H1 (cell line): Measurements from ENCODE around the gene KLRD1. TPM values are rescaled to one million over a fixed set of nuclear protein-coding genes. Genes with fewer than 3 reads are reported as not detected.

Experiments
- CTCF ChIA-PET: fragments of 300-600 bp; sonication (Branson Sonifier 250); formaldehyde crosslinking; loops from one replicate; lab custom pipeline; 2021; ENCODE audit not compliant: partially characterized antibody; lab: Charles Lee
- POLR2A ChIA-PET: fragments of 300-600 bp; sonication (Branson Sonifier 250); formaldehyde crosslinking; loops from one replicate; lab custom pipeline; 2021; ENCODE audit warnings: inconsistent platforms; ENCODE audit not compliant: partially characterized antibody; lab: Charles Lee
- DNase-seq, 2 experiments: peaks; one replicate each; pipeline versions ENCODE4 v3.0.0 to v3.0.0-alpha.2; 2010 to 2022; ENCODE audit warnings: low spot score in 2 of 2, low read depth in 1 of 2, mixed read lengths in 1 of 2
- FAIRE-seq: peaks from 2 replicates; lab custom pipeline; 2011; peaks lifted over from hg19 to GRCh38; lab: Jason Lieb, UNC
- H2AFZ ChIP-seq: 2 replicates; pipeline ENCODE4 v1.8.1; 2012; ENCODE audit warnings: low read length, inconsistent platforms
- H2AK5ac ChIP-seq: 2 replicates; pipeline ENCODE4 v1.6.1; 2013; ENCODE audit warnings: low read depth, low read length
- H2BK120ac ChIP-seq: replicated peaks from 2 replicates; pipeline ENCODE3; 2013; ENCODE audit warnings: low read depth, low read length, inconsistent platforms
- H2BK12ac ChIP-seq: 2 replicates; pipeline ENCODE4 v1.6.1; 2013; ENCODE audit warnings: low read depth, low read length
- H2BK15ac ChIP-seq: 2 replicates; pipeline ENCODE4 v1.6.1; 2013; ENCODE audit warnings: low read length
- H2BK20ac ChIP-seq: 2 replicates; pipeline ENCODE4 v1.6.1; 2013; ENCODE audit warnings: low read length
- H2BK5ac ChIP-seq: 2 replicates; pipeline ENCODE4 v1.6.1; 2013; ENCODE audit warnings: low read depth, low read length
- H3K14ac ChIP-seq: 2 replicates; pipeline ENCODE4 v1.6.1; 2013; ENCODE audit warnings: inconsistent platforms; ENCODE audit not compliant: insufficient read length
- H3K18ac ChIP-seq: 2 replicates; pipeline ENCODE4 v1.6.1; 2013; ENCODE audit warnings: low read length; ENCODE audit errors: extremely low read depth
- H3K23ac ChIP-seq: 2 replicates; pipeline ENCODE4 v1.6.1; 2013; ENCODE audit warnings: inconsistent platforms; ENCODE audit not compliant: insufficient read length
- H3K23me2 ChIP-seq: 2 replicates; pipeline ENCODE4 v1.6.1; 2013; ENCODE audit warnings: low read depth, low read length
- H3K27ac ChIP-seq: 2 replicates; pipeline ENCODE4 v1.6.1; 2011; ENCODE audit warnings: low read depth, low read length, inconsistent platforms
- H3K27me3 ChIP-seq, 4 experiments: replicated peaks in 1 of 4; 1 replicate in 1 of 4; 2 replicates in 3 of 4; pipeline versions ENCODE4 v1.6.1 to v1.8.1; 2011 to 2013; ENCODE audit warnings: low read length in 3 of 4, mild to moderate bottlenecking in 3 of 4, inconsistent platforms in 2 of 4, mixed read lengths in 2 of 4, moderate library complexity in 1 of 4; ENCODE audit not compliant: control insufficient read depth in 3 of 4, insufficient read depth in 3 of 4; ENCODE audit errors: extremely low read depth in 1 of 4
- H3K36me3 ChIP-seq, 4 experiments: 2 replicates each; pipeline versions ENCODE4 v1.6.1 to v1.8.1; 2011 to 2013; ENCODE audit warnings: mild to moderate bottlenecking in 4 of 4, low read length in 3 of 4, moderate library complexity in 2 of 4, control low read depth in 1 of 4, inconsistent platforms in 1 of 4; ENCODE audit not compliant: insufficient read depth in 4 of 4, control insufficient read depth in 2 of 4
- H3K4ac ChIP-seq: replicated peaks from 2 replicates; pipeline ENCODE3; 2013; ENCODE audit warnings: low read length, low read depth, mixed read lengths, inconsistent platforms; ENCODE audit not compliant: insufficient read length
- H3K4me1 ChIP-seq, 4 experiments: replicated peaks in 1 of 4; 1 replicate in 1 of 4; 2 replicates in 3 of 4; pipeline versions ENCODE4 v1.6.1 to v1.8.1; 2011 to 2013; ENCODE audit warnings: low read length in 3 of 4, inconsistent platforms in 2 of 4, mixed read lengths in 1 of 4; ENCODE audit not compliant: insufficient read depth in 4 of 4, control insufficient read depth in 3 of 4
- H3K4me2 ChIP-seq, 2 experiments: 2 replicates each; pipeline versions ENCODE4 v1.6.1 to v1.8.1; 2011 to 2013; ENCODE audit warnings: low read depth in 2 of 2, low read length in 2 of 2, control low read depth in 1 of 2, inconsistent platforms in 1 of 2, mild to moderate bottlenecking in 1 of 2; ENCODE audit not compliant: insufficient read depth in 1 of 2
- H3K4me3 ChIP-seq, 4 experiments: fragments of 200-600, 300-600 bp in 1 of 4; sonication (generic), shearing (Covaris generic), sonication (Bioruptor Twin) in 1 of 4; 2 replicates each; pipeline versions ENCODE4 v1.5.1 to v1.8.1; 2011 to 2016; ENCODE audit warnings: low read length in 4 of 4, low read depth in 3 of 4, control low read depth in 2 of 4, inconsistent platforms in 2 of 4, mild to moderate bottlenecking in 2 of 4, mixed read lengths in 1 of 4, moderate library complexity in 1 of 4; ENCODE audit not compliant: insufficient read depth in 2 of 4; ENCODE audit errors: extremely low read depth in 1 of 4
- H3K56ac ChIP-seq: replicated peaks from 2 replicates; pipeline ENCODE3; 2013; ENCODE audit warnings: low read depth, mild to moderate bottlenecking, mixed read lengths, low read length, inconsistent platforms; ENCODE audit not compliant: insufficient read length
- H3K79me1 ChIP-seq: 2 replicates; pipeline ENCODE4 v1.6.1; 2013; ENCODE audit warnings: low read depth, low read length, control low read depth
- H3K79me2 ChIP-seq, 2 experiments: 2 replicates each; pipeline versions ENCODE4 v1.6.1 to v1.8.1; 2012 to 2013; ENCODE audit warnings: low read length in 2 of 2, mild to moderate bottlenecking in 2 of 2, inconsistent platforms in 1 of 2; ENCODE audit not compliant: insufficient read depth in 2 of 2, control insufficient read depth in 1 of 2
- H3K9ac ChIP-seq, 4 experiments: replicated peaks in 1 of 4; 1 replicate in 1 of 4; 2 replicates in 3 of 4; pipeline versions ENCODE4 v1.6.1 to v1.8.1; 2011 to 2013; ENCODE audit warnings: low read depth in 3 of 4, low read length in 3 of 4, control low read depth in 2 of 4, mild to moderate bottlenecking in 2 of 4, moderate library complexity in 2 of 4, inconsistent platforms in 1 of 4; ENCODE audit errors: extremely low read depth in 1 of 4
- H3K9me3 ChIP-seq, 2 experiments: 2 replicates each; pipeline versions ENCODE4 v1.6.1 to v1.8.1; 2012 to 2013; ENCODE audit warnings: mild to moderate bottlenecking in 2 of 2, moderate library complexity in 2 of 2, control low read depth in 1 of 2, inconsistent platforms in 1 of 2, low read depth in 1 of 2, low read length in 1 of 2, mixed read lengths in 1 of 2; ENCODE audit not compliant: insufficient read depth in 2 of 2
- H4K20me1 ChIP-seq, 2 experiments: replicated peaks in 1 of 2; 2 replicates each; pipeline versions ENCODE3 to v1.8.1; 2011 to 2013; ENCODE audit warnings: inconsistent platforms in 2 of 2, low read length in 2 of 2, mild to moderate bottlenecking in 1 of 2; ENCODE audit not compliant: insufficient read depth in 2 of 2, control insufficient read depth in 1 of 2
- H4K5ac ChIP-seq: 2 replicates; pipeline ENCODE4 v1.6.1; 2013; ENCODE audit warnings: low read length, low read depth, mixed read lengths, inconsistent platforms; ENCODE audit not compliant: insufficient read length
- H4K8ac ChIP-seq: 2 replicates; pipeline ENCODE4 v1.8.0; 2013; ENCODE audit warnings: mild to moderate bottlenecking, moderate library complexity, low read length, inconsistent platforms; ENCODE audit not compliant: insufficient read depth; ENCODE audit errors: extremely low read depth
- H4K91ac ChIP-seq: replicated peaks from 2 replicates; pipeline ENCODE3; 2013; ENCODE audit warnings: low read length, mixed read lengths, inconsistent platforms; ENCODE audit not compliant: insufficient read length
- ASH2L ChIP-seq: fragments of 200-600, 300-600 bp; sonication (generic); IDR thresholded peaks from one replicate; pipeline ENCODE4 v1.7.1; 2017; ENCODE audit warnings: low read length
- JUN ChIP-seq: IDR thresholded peaks from 2 replicates; pipeline ENCODE4 v1.6.1; 2011; ENCODE audit warnings: low read depth, mild to moderate bottlenecking, improper control_type of control experiment, low read length
- PHF8 ChIP-seq: fragments of 200-600 bp; sonication (generic); conservative IDR thresholded peaks from 2 replicates; pipeline ENCODE4 v1.7.1; 2012; ENCODE audit warnings: low read depth, mild to moderate bottlenecking, inconsistent platforms, low read length, moderate library complexity
- SP4 ChIP-seq: IDR thresholded peaks from 2 replicates; pipeline ENCODE4 v1.6.1; 2012; ENCODE audit warnings: low read length, inconsistent platforms
- TCF12 ChIP-seq: IDR thresholded peaks from 2 replicates; pipeline ENCODE4 v1.6.1; 2011; ENCODE audit warnings: low read depth, mild to moderate bottlenecking, low read length
- WGBS, 2 experiments: shearing (Covaris generic) in 1 of 2; methylation state at CpG; one replicate each; pipeline versions ENCODE4 v1.1.6 to v1.1.7; 2013 to 2015; ENCODE audit warnings: low lambda C conversion rate in 2 of 2, mixed read lengths in 2 of 2, inconsistent platforms in 1 of 2, low coverage in 1 of 2, missing lambda C conversion rate in 1 of 2; ENCODE audit not compliant: insufficient replicate concordance in 2 of 2, insufficient coverage in 1 of 2, insufficient read length in 1 of 2; ENCODE audit errors: extremely low coverage in 1 of 2, missing lambda C conversion rate in 1 of 2; 5-methylcytosine and 5-hydroxymethylcytosine counted together
- polyA plus RNA-seq, 7 experiments: library from polyadenylated mRNA; depleted of rRNA in 3 of 7; stranded (reverse) in 5 of 7; unstranded in 2 of 7; fragments of >200 nt in 5 of 7; fragments of 200-250 nt in 2 of 7; gene quantifications; 1 replicate in 5 of 7; 2 replicates in 1 of 7; 4 replicates in 1 of 7; pipeline versions ENCODE4 v1.2.1 to v1.2.3, GENCODE V29; 2011 to 2013; ENCODE audit warnings: missing spikeins in 2 of 7, mixed read lengths in 2 of 7
- total RNA-seq: library from RNA; stranded (reverse); fragmentation: NEBNext Ultra II Directional; extraction: Animal tissue kit (Norgen Biotek cat#: 25700); gene quantifications from 2 replicates; pipeline ENCODE4 v1.2.1, GENCODE V29; 2021
- TF ChIP-seq, protein P1 (sequence below): IDR thresholded peaks from 2 replicates; pipeline ENCODE4 v1.6.1; 2011; ENCODE audit warnings: low read length, improper control_type of control experiment

Gene KLRD1
- total and polyA plus RNA-seq, 2 of the 8 experiments (the other 6 are each of a cell fraction or from before 2014, with no cell fraction given), result under 0.01 to 0.06 TPM

DNA sequence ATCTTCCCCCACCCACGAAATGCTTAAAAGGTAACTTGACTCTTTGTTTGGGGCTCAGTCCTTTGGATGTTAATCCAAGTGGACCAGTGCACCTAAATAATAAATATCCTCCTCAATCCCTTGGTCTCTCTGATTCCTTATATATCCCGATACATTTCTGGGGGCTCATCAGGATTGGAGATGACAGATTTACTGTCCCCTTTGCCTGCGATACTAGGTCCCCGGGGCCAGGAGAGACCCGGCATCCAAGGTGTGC lies 55.9 kb downstream of the KLRD1 start:
- Histone ChIP-seq H4K8ac (no peak overlapping the region), H3K56ac (no peak overlapping the region), H2BK20ac (no peak overlapping the region; the same call in 1 of the 2 replicates), H3K4me3 (peak overlapping the region in 1 of 4 experiments; percentile 63; a peak in 2 of 8 replicates), H3K36me3 (peaks cover 0 to 3% (median 0%) of the 10 kb centered on the region in 4 experiments; a peak in 1 of 8 replicates), H3K9ac (no peak overlapping the region), H3K14ac (peak overlapping the region; percentile 51), H3K4ac (peak overlapping the region; percentile 87), H2BK120ac (peak overlapping the region; percentile 94), H2BK5ac (peak overlapping the region; percentile 72), H2BK15ac (peak overlapping the region; percentile 25; the same call in 1 of the 2 replicates), H2BK12ac (peak overlapping the region; percentile 99), H3K23me2 (peaks cover 5% of the 10 kb centered on the region), H4K20me1 (no peaks in the 10 kb centered on the region), H3K9me3 (peaks cover 4% of the 10 kb centered on the region in 2 experiments; a peak in 2 of 4 replicates), H2AK5ac (no peak overlapping the region), H3K4me1 (peaks cover 14 to 33% (median 20%) of the 10 kb centered on the region in 4 experiments; a peak in 6 of 7 replicates), H3K27ac (peak overlapping the region; percentile 49; the same call in 1 of the 2 replicates), H3K18ac (peak overlapping the region; percentile 86), H3K79me2 (no peaks in the 10 kb centered on the region), H3K79me1 (no peaks in the 10 kb centered on the region), H3K27me3 (no peaks in the 10 kb centered on the region), H3K4me2 (peak overlapping the region; percentile 75 to 87), H4K5ac (no peak overlapping the region), H4K91ac (peak overlapping the region; percentile 54), H2AFZ (peak overlapping the region; percentile 91; the same call in 1 of the 2 replicates), H3K23ac (no peak overlapping the region)
- no peak for FAIRE-seq
- POLR2A ChIA-PET, result no interaction called here
- DNase-seq, result no peak
- WGBS, 2 experiments, result 74% methylated on average over 5 of the region's 5 CpGs; no CpG with 5 or more reads in 1 of the 2 experiments
- CTCF ChIA-PET, result no interaction called here
- TF ChIP-seq ASH2L, result no peak
- TF ChIP-seq TCF12, result no peak
- TF ChIP-seq, protein P1, sequence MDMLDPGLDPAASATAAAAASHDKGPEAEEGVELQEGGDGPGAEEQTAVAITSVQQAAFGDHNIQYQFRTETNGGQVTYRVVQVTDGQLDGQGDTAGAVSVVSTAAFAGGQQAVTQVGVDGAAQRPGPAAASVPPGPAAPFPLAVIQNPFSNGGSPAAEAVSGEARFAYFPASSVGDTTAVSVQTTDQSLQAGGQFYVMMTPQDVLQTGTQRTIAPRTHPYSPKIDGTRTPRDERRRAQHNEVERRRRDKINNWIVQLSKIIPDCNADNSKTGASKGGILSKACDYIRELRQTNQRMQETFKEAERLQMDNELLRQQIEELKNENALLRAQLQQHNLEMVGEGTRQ, result no peak
- TF ChIP-seq JUN, result no peak
- no peak for TF ChIP-seq PHF8
- TF ChIP-seq SP4, result no peak
